Heart left ventricle (tissue), 13 donors: ENCODE data around the gene MYL7.

Experiments
- POLR2A ChIP-seq, 2 donors: fragments of 450-650 bp; IDR thresholded peaks; one replicate each; pipeline ENCODE4 v1.6.1; 2017; ENCODE audit warnings: antibody characterized with exemption in 2 of 2, mild to moderate bottlenecking in 2 of 2, moderate library complexity in 2 of 2
- TF ChIP-seq, protein P1 (sequence below), 12 donors: fragments of 200-600 bp; sonication (generic) in 4 of 12; IDR thresholded peaks; one replicate each; pipeline versions ENCODE4 v1.5.0 to v1.8.0; 2018 to 2022; ENCODE audit warnings: antibody characterized with exemption in 12 of 12, mild to moderate bottlenecking in 5 of 12
- donor health status: ischemic (EF 13 %, LVEDD 7.1; RV severe dilation, severe dysfunction).
- donor health status: DM: no; HTN: yes; CAD: no.
- donor health status: DM: no; HTN: no; CAD: no.
- donor health status: ischemic (EF 25% LVEDD 6.9; RV normal size, moderate dysfunction).
- donor health status: ischemic (EF 25% LVEDD 5.7; RV mildly dilated, moderate dysfunction).
- donor health status: ischemic (EF 35%, LVEDD 5.7; RV mildly dilated, moderate dysfunction).
- donor health status: nonischemic (EF 11% LVEDD 7.7; RV severe dilation, severe dysfunction).
- donor health status: DM: yes; HTN: yes; CAD: no.
- donor health status: PGD.
- donor health status: ischemic (EF 29% LVEDD 5.4; RV normal size, mild dysfunction).
- donor health status: nonischemic (EF 23%, LVEDD 6.1; RV moderate dilation, normal function).

DNA sequence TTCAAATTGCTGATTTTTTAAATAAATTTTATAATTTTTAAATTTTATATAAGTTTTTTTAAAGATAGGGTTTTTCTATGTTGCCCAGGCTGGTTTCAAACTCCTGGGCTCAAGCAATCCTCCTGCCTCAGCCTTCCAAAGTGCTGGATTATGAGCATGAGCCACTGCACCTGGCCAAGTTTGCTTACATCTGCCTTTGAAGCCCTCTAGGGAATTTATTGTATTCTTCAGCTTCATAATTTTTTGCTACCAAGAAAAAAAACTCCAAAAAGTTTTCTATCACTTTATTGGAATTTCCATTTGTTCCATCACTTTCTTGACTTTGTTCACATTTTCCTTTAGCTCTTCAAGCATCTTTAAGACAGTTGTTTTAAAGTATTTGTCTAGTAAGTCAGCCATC is 14.0 kb downstream of the MYL7 start:
- no peak for TF ChIP-seq POLR2A (IDR thresholded peaks at IDR 0.05)
- TF ChIP-seq, protein P1, sequence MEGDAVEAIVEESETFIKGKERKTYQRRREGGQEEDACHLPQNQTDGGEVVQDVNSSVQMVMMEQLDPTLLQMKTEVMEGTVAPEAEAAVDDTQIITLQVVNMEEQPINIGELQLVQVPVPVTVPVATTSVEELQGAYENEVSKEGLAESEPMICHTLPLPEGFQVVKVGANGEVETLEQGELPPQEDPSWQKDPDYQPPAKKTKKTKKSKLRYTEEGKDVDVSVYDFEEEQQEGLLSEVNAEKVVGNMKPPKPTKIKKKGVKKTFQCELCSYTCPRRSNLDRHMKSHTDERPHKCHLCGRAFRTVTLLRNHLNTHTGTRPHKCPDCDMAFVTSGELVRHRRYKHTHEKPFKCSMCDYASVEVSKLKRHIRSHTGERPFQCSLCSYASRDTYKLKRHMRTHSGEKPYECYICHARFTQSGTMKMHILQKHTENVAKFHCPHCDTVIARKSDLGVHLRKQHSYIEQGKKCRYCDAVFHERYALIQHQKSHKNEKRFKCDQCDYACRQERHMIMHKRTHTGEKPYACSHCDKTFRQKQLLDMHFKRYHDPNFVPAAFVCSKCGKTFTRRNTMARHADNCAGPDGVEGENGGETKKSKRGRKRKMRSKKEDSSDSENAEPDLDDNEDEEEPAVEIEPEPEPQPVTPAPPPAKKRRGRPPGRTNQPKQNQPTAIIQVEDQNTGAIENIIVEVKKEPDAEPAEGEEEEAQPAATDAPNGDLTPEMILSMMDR (IDR thresholded peaks at IDR 0.05): no peak
